Endothelial cell of umbilical vein (primary cell): ENCODE measurements around the gene PRSS36. TPM values are rescaled to one million over a fixed set of nuclear protein-coding genes. Genes with fewer than 3 reads are reported as not detected.

Experiments used
- BruUV-seq: library from RNA; stranded (reverse); fragments of 400-500 nt; replicated peaks from 2 replicates; lab custom pipeline; 2021; lab: Mats Ljungman, UMichigan
- CTCF ChIA-PET: fragments of 300-600, 350-600 bp; sonication (Branson Sonifier 250); formaldehyde crosslinking; loops from one replicate; lab custom pipeline; 2021; ENCODE audit warnings: antibody characterized with exemption, inconsistent platforms; lab: Charles Lee
- POLR2A ChIA-PET: fragments of 300-600, 350-600 bp; sonication (Branson Sonifier 250); formaldehyde crosslinking; loops from one replicate; lab custom pipeline; 2021; ENCODE audit warnings: antibody characterized with exemption, inconsistent platforms; lab: Charles Lee
- DNase-seq: peaks from one replicate; pipeline ENCODE4 v3.0.0-alpha.2; 2011; ENCODE audit warnings: low read depth, low spot score
- FAIRE-seq: peaks from 2 replicates; lab custom pipeline; 2011; peaks lifted over from hg19 to GRCh38; lab: Jason Lieb, UNC
- H2AFZ ChIP-seq: 2 replicates; pipeline ENCODE4 v1.6.0; 2012; ENCODE audit warnings: low read depth, low read length, control low read depth, inconsistent platforms
- H3K27ac ChIP-seq: 2 replicates; pipeline ENCODE4 v1.5.1; 2011; ENCODE audit warnings: low read depth, mild to moderate bottlenecking, control low read depth, low read length, moderate library complexity; ENCODE audit not compliant: insufficient read depth
- H3K27me3 ChIP-seq, 2 experiments: 2 replicates each; pipeline versions ENCODE4 v1.6.0 to v1.6.1; 2011; ENCODE audit warnings: low read length in 2 of 2, mixed read lengths in 1 of 2; ENCODE audit not compliant: control insufficient read depth in 2 of 2, insufficient read depth in 2 of 2
- H3K36me3 ChIP-seq, 2 experiments: 2 replicates in 1 of 2; 3 replicates in 1 of 2; pipeline ENCODE4 v1.5.1; 2011; ENCODE audit warnings: low read length in 2 of 2, mild to moderate bottlenecking in 1 of 2, moderate library complexity in 1 of 2; ENCODE audit not compliant: control insufficient read depth in 2 of 2, insufficient read depth in 2 of 2; ENCODE audit errors: extremely low read depth in 1 of 2
- H3K4me1 ChIP-seq: 3 replicates; pipeline ENCODE4 v1.5.1; 2011; ENCODE audit warnings: mild to moderate bottlenecking, low read length; ENCODE audit not compliant: control insufficient read depth, insufficient read depth; ENCODE audit errors: extremely low read depth
- H3K4me2 ChIP-seq: 2 replicates; pipeline ENCODE4 v1.6.1; 2011; ENCODE audit warnings: low read length, control low read depth, mixed read lengths; ENCODE audit not compliant: insufficient read depth
- H3K4me3 ChIP-seq, 3 experiments: fragments of 200-600 bp in 1 of 3; sonication (generic), shearing (Covaris generic) in 1 of 3; replicated peaks in 1 of 3; 2 replicates each; pipeline ENCODE4 v1.5.1; 2011 to 2016; ENCODE audit warnings: control low read depth in 3 of 3, low read length in 3 of 3, mild to moderate bottlenecking in 2 of 3, inconsistent platforms in 1 of 3, low read depth in 1 of 3, moderate library complexity in 1 of 3; ENCODE audit not compliant: insufficient read depth in 1 of 3
- H3K79me2 ChIP-seq: 2 replicates; pipeline ENCODE4 v1.6.0; 2012; ENCODE audit warnings: low read length, inconsistent platforms; ENCODE audit not compliant: control insufficient read depth, insufficient read depth
- H3K9ac ChIP-seq: replicated peaks from 2 replicates; pipeline ENCODE3; 2011; ENCODE audit warnings: low read length, control low read depth; ENCODE audit not compliant: insufficient read depth; ENCODE audit errors: extremely low read depth
- H3K9me1 ChIP-seq: replicated peaks from 3 replicates; pipeline ENCODE4 v1.6.0; 2011; ENCODE audit warnings: mild to moderate bottlenecking, low read length; ENCODE audit not compliant: control insufficient read depth, insufficient read depth; ENCODE audit errors: extremely low read depth
- H3K9me3 ChIP-seq: replicated peaks from 2 replicates; pipeline ENCODE4 v1.5.1; 2012; ENCODE audit warnings: low read length, inconsistent platforms; ENCODE audit not compliant: control insufficient read depth, insufficient read depth
- H4K20me1 ChIP-seq: replicated peaks from 2 replicates; pipeline ENCODE3; 2011; ENCODE audit warnings: mild to moderate bottlenecking, low read length; ENCODE audit not compliant: control insufficient read depth, insufficient read depth; ENCODE audit errors: extremely low read depth
- CTCF ChIP-seq, 2 donors: IDR thresholded peaks; 1 replicate in 1 of 2; 2 replicates in 1 of 2; pipeline ENCODE4 v1.5.1; 2011; ENCODE audit warnings: low read length in 2 of 2, mild to moderate bottlenecking in 2 of 2, moderate library complexity in 2 of 2, control low read depth in 1 of 2, inconsistent platforms in 1 of 2, low read depth in 1 of 2; ENCODE audit not compliant: insufficient read depth in 1 of 2; ENCODE audit errors: extremely low read depth in 1 of 2
- EZH2 ChIP-seq: IDR thresholded peaks from 2 replicates; pipeline ENCODE4 v1.6.1; 2012; ENCODE audit warnings: borderline replicate concordance, low read depth, mild to moderate bottlenecking, moderate library complexity, low read length, inconsistent platforms; ENCODE audit not compliant: severe bottlenecking
- FOS ChIP-seq: IDR thresholded peaks from 2 replicates; pipeline ENCODE4 v1.6.1; 2011; ENCODE audit warnings: mild to moderate bottlenecking, low read length, moderate library complexity, borderline replicate concordance; ENCODE audit not compliant: insufficient read depth
- GATA2 ChIP-seq: IDR thresholded peaks from 2 replicates; pipeline ENCODE4 v1.7.0; 2011; ENCODE audit warnings: low read depth, mild to moderate bottlenecking, moderate library complexity, mixed read lengths, low read length; ENCODE audit not compliant: insufficient read length, insufficient read depth
- JUN ChIP-seq: IDR thresholded peaks from 2 replicates; pipeline ENCODE4 v1.6.1; 2011; ENCODE audit warnings: borderline replicate concordance, low read depth; ENCODE audit not compliant: insufficient read length, insufficient read depth
- MAX ChIP-seq: IDR thresholded peaks from 2 replicates; pipeline ENCODE4 v1.6.1; 2011; ENCODE audit not compliant: insufficient read depth, insufficient read length
- MYC ChIP-seq: IDR thresholded peaks from one replicate; pipeline ENCODE4 v1.6.1; 2011; ENCODE audit warnings: mild to moderate bottlenecking, low read depth, low read length
- POLR2A ChIP-seq: IDR thresholded peaks from 2 replicates; pipeline ENCODE4 v1.6.1; 2012; ENCODE audit warnings: low read depth, mild to moderate bottlenecking, control low read depth, low read length
- POLR2AphosphoS5 ChIP-seq: IDR thresholded peaks from 2 replicates; pipeline ENCODE4 v1.6.1; 2012; ENCODE audit warnings: low read depth, mild to moderate bottlenecking, control low read depth, low read length, moderate library complexity; ENCODE audit not compliant: insufficient read depth
- dilution Hi-C: fragments of 300-500 bp; cut with MboI; formaldehyde crosslinking; loops from one replicate; pipeline ENCODE4 v1.15.0; 2019; ENCODE audit warnings: low sequenced_read_pairs; ENCODE audit not compliant: extremely low pct_ligation_motif_present
- intact Hi-C: fragments of 100-400 bp; cut with micrococcal nuclease; formaldehyde crosslinking; loops from one replicate; pipeline ENCODE4 v1.10.0; 2022
- polyA plus RNA-seq, 4 experiments: library from polyadenylated mRNA; depleted of rRNA in 3 of 4; stranded (reverse) in 3 of 4; unstranded in 1 of 4; fragments of >200 nt; gene quantifications; 2 replicates each; pipeline versions ENCODE4 v1.2.1 to v1.2.3, GENCODE V29; 2011 to 2012; ENCODE audit warnings: missing spikeins in 1 of 4
- total RNA-seq: library from RNA; stranded (reverse); gene quantifications from 2 replicates; pipeline ENCODE4 v1.2.3, GENCODE V29; 2021

PRSS36 gene
- total and polyA plus RNA-seq, 2 donors (not counting 3 experiments of a cell fraction or from before 2014, with no cell fraction given) = 0.57 TPM; not detected in 1

GRCh38 chr16:31186176-31186575 lies 36.3 kb upstream of the PRSS36 start:
- BruUV-seq = no TSS peak
- dilution Hi-C loops = no loop called here
- TF ChIP-seq GATA2 (no peak), MAX (no peak), EZH2 (no peak), MYC (no peak), POLR2A (peak; percentile 19)
- H3K9ac ChIP-seq = no peak overlapping the region
- H3K79me2 ChIP-seq = peaks cover 91% of the 10 kb centered on the region
- no peak overlapping the region for H3K4me3 ChIP-seq
- H2AFZ ChIP-seq = no peak overlapping the region
- ChIA-PET CTCF (interaction anchor here (1.0 kb wide), 1 partner anchor 44 kb away, joined by 3 read pairs; no protein-coding TSS in a partner anchor), POLR2A (no interaction called here)
- intact Hi-C loops = no loop called here
- no peaks in the 10 kb centered on the region for H3K9me1 ChIP-seq
- H3K36me3 ChIP-seq = peaks cover 65 to 73% of the 10 kb centered on the region in 2 experiments
- no peaks in the 10 kb centered on the region for H3K27me3 ChIP-seq
- no peak overlapping the region for H3K27ac ChIP-seq
- DNase-seq (no peak), FAIRE-seq (no peak)
- H3K4me1 ChIP-seq = peaks cover 15% of the 10 kb centered on the region
- no peaks in the 10 kb centered on the region for H3K9me3 ChIP-seq
- no peak overlapping the region for H3K4me2 ChIP-seq
- H4K20me1 ChIP-seq = peaks cover 24% of the 10 kb centered on the region

GRCh38 chr16:31185339-31185738 lies 35.5 kb upstream of the PRSS36 start:
- BruUV-seq = no TSS peak
- Histone ChIP-seq H3K9me1 (no peaks in the 10 kb centered on the region), H3K9ac (no peak overlapping the region), H3K27ac (no peak overlapping the region), H4K20me1 (peaks cover 24% of the 10 kb centered on the region), H3K27me3 (no peaks in the 10 kb centered on the region), H2AFZ (no peak overlapping the region), H3K9me3 (no peaks in the 10 kb centered on the region), H3K4me2 (no peak overlapping the region), H3K79me2 (peaks cover 94% of the 10 kb centered on the region), H3K36me3 (peaks cover 60 to 66% of the 10 kb centered on the region in 2 experiments), H3K4me1 (peaks cover 15% of the 10 kb centered on the region), H3K4me3 (no peak overlapping the region)
- TF ChIP-seq MAX (no peak), EZH2 (no peak), POLR2A (no peak), GATA2 (no peak), POLR2AphosphoS5 (no peak), JUN (no peak), MYC (no peak), FOS (no peak), CTCF (IDR thresholded peaks at IDR 0.05; ENCODE audit: extremely low read depth in 1 of 2, insufficient read depth in 1 of 2, low read depth in 1 of 2, low read length in 2 of 2) (no peak)
- ChIA-PET CTCF (interaction anchor here (1.0 kb wide), 1 partner anchor 43 kb away, joined by 3 read pairs; no protein-coding TSS in a partner anchor), POLR2A (no interaction called here)
- FAIRE-seq (no peak), DNase-seq (no peak)
- intact Hi-C loops = no loop called here
- dilution Hi-C loops = no loop called here
